K562 (cell line): ENCODE results near the gene TOPORS. TPM values are rescaled to one million over a fixed set of nuclear protein-coding genes. Genes with fewer than 3 reads are reported as not detected.
A peak's percentile ranks its signal among the peaks of the same experiment; 100 is the strongest.

Experiments used
- ATAC-seq: fragments of 200-7000 bp; cut with Tn5 transposase; 3 replicates; pipeline ENCODE4 v1.9.1; 2020; ENCODE audit warnings: moderate library complexity
- BruUV-seq: library from RNA; stranded (reverse); fragments of 400-500 nt; replicated peaks from 2 replicates; lab custom pipeline; 2021; lab: Mats Ljungman, UMichigan
- CTCF ChIA-PET: fragments of 300-600 bp; formaldehyde crosslinking; extraction: SDS; loops from one replicate; lab custom pipeline; 2021; ENCODE audit warnings: low intra/inter-chr PET ratio; lab: Yijun Ruan, JAX
- POLR2A ChIA-PET: fragments of 300-600, 350-650 bp; sonication (Branson Sonifier 250); formaldehyde crosslinking; extraction: SDS; loops from one replicate; lab custom pipeline; 2021; ENCODE audit warnings: antibody characterized with exemption, inconsistent platforms; lab: Yijun Ruan, JAX
- DNase-seq, 4 experiments: peaks; one replicate each; pipeline versions ENCODE4 v3.0.0 to v3.0.0-alpha.2; 2011 to 2018; ENCODE audit warnings: low spot score in 3 of 4, mixed read lengths in 3 of 4; ENCODE audit errors: extremely low read depth in 1 of 4
- FAIRE-seq: peaks from 2 replicates; lab custom pipeline; 2011; peaks lifted over from hg19 to GRCh38; lab: Jason Lieb, UNC
- H2AFZ ChIP-seq: 2 replicates; pipeline ENCODE4 v1.6.0; 2011; ENCODE audit warnings: low read depth, low read length, control low read depth, inconsistent platforms
- H3K27ac ChIP-seq: fragments of 200-600 bp; 3 replicates; pipeline ENCODE4 v1.8.0; 2011; ENCODE audit warnings: low read depth, mild to moderate bottlenecking, control low read depth, inconsistent platforms, low read length, moderate library complexity, mixed read lengths; ENCODE audit errors: extremely low read depth
- H3K27me3 ChIP-seq, 2 experiments: fragments of 300-600 bp in 1 of 2; 2 replicates in 1 of 2; 3 replicates in 1 of 2; pipeline versions ENCODE4 v1.6.0 to v1.8.0; 2011; ENCODE audit warnings: inconsistent platforms in 2 of 2, low read length in 2 of 2, mild to moderate bottlenecking in 1 of 2, mixed read lengths in 1 of 2, moderate library complexity in 1 of 2; ENCODE audit not compliant: control insufficient read depth in 2 of 2, insufficient read depth in 2 of 2
- H3K36me3 ChIP-seq: fragments of 300-600 bp; 3 replicates; pipeline ENCODE4 v1.8.0; 2011; ENCODE audit warnings: mild to moderate bottlenecking, low read length, inconsistent platforms; ENCODE audit not compliant: control insufficient read depth, insufficient read depth
- H3K4me1 ChIP-seq, 2 experiments: fragments of 200-600 bp in 1 of 2; replicated peaks in 1 of 2; 2 replicates in 1 of 2; 3 replicates in 1 of 2; pipeline versions ENCODE4 v1.5.1 to v1.8.0; 2011; ENCODE audit warnings: inconsistent platforms in 2 of 2, low read length in 2 of 2, mild to moderate bottlenecking in 1 of 2, mixed read lengths in 1 of 2, moderate library complexity in 1 of 2; ENCODE audit not compliant: control insufficient read depth in 2 of 2, insufficient read depth in 2 of 2
- H3K4me2 ChIP-seq: 2 replicates; pipeline ENCODE4 v1.6.1; 2011; ENCODE audit warnings: low read length, control low read depth, inconsistent platforms, mixed read lengths; ENCODE audit not compliant: insufficient read depth
- H3K4me3 ChIP-seq: fragments of 200-600 bp; sonication (generic), shearing (Covaris generic); 2 replicates; pipeline ENCODE4 v1.5.1; 2016; ENCODE audit warnings: control low read depth, inconsistent platforms
- H3K79me2 ChIP-seq: fragments of 200-600 bp; 3 replicates; pipeline ENCODE4 v1.8.0; 2011; ENCODE audit warnings: low read length, inconsistent platforms; ENCODE audit not compliant: control insufficient read depth, insufficient read depth
- H3K9ac ChIP-seq, 2 experiments: 2 replicates each; pipeline versions ENCODE4 v1.6.0 to v1.6.1; 2011; ENCODE audit warnings: low read depth in 2 of 2, low read length in 2 of 2, control low read depth in 1 of 2, inconsistent platforms in 1 of 2, mild to moderate bottlenecking in 1 of 2, mixed read lengths in 1 of 2; ENCODE audit not compliant: insufficient read depth in 1 of 2
- H3K9me1 ChIP-seq: one replicate; pipeline ENCODE4 v1.6.0; 2011; ENCODE audit warnings: inconsistent platforms, mild to moderate bottlenecking, low read length, moderate library complexity; ENCODE audit not compliant: control insufficient read depth, insufficient read depth
- H3K9me3 ChIP-seq: replicated peaks from 2 replicates; pipeline ENCODE4 v1.5.1; 2011; ENCODE audit warnings: low read depth, low read length, inconsistent platforms; ENCODE audit not compliant: control insufficient read depth, insufficient read depth
- H4K20me1 ChIP-seq: replicated peaks from 2 replicates; pipeline ENCODE4 v1.6.1; 2011; ENCODE audit warnings: low read length, inconsistent platforms, mixed read lengths; ENCODE audit not compliant: control insufficient read depth, insufficient read depth
- CREM ChIP-seq: IDR thresholded peaks from 2 replicates; pipeline ENCODE4 v1.6.1; 2014; ENCODE audit warnings: antibody characterized with exemption, low read depth
- FOXA3 ChIP-seq, 2 experiments: fragments of 450-650 bp in 1 of 2; sonication (generic) in 1 of 2; formaldehyde crosslinking; IDR thresholded peaks in 1 of 2; conservative IDR thresholded peaks in 1 of 2; 2 replicates each; pipeline versions ENCODE4 v1.4.0 to v1.8.0; 2020 to 2022; ENCODE audit warnings: mild to moderate bottlenecking in 2 of 2, missing genetic modification reagents in 1 of 2
- FOXK2 ChIP-seq, 2 experiments: fragments of 450-650 bp; IDR thresholded peaks in 1 of 2; conservative IDR thresholded peaks in 1 of 2; 2 replicates each; pipeline ENCODE4 v1.6.1; 2016; ENCODE audit warnings: low read depth in 2 of 2, mild to moderate bottlenecking in 1 of 2
- GTF2A2 ChIP-seq: IDR thresholded peaks from 2 replicates; pipeline ENCODE4 v1.6.1; 2016; ENCODE audit warnings: mild to moderate bottlenecking, missing genetic modification characterization, missing compliant biosample characterization
- MAZ ChIP-seq, 2 experiments: fragments of 450-650 bp in 1 of 2; sonication (generic) in 1 of 2; formaldehyde crosslinking; IDR thresholded peaks in 1 of 2; conservative IDR thresholded peaks in 1 of 2; 2 replicates each; pipeline versions ENCODE4 v1.4.0 to v1.5.0; 2020; ENCODE audit warnings: mild to moderate bottlenecking in 1 of 2, missing genetic modification reagents in 1 of 2
- MTA1 ChIP-seq: fragments of 450-650 bp; IDR thresholded peaks from 2 replicates; pipeline ENCODE4 v1.6.1; 2017; ENCODE audit warnings: borderline replicate concordance
- NR1H2 ChIP-seq: sonication (generic); formaldehyde crosslinking; IDR thresholded peaks from 2 replicates; pipeline ENCODE4 v1.4.0; 2020; ENCODE audit warnings: mild to moderate bottlenecking, missing genetic modification reagents
- POLR2A ChIP-seq: fragments of 450-650 bp; conservative IDR thresholded peaks from 2 replicates; pipeline ENCODE4 v1.6.1; 2016
- SUPT5H ChIP-seq: fragments of 450-650 bp; IDR thresholded peaks from 2 replicates; pipeline ENCODE4 v1.6.1; 2016
- TBP ChIP-seq: optimal IDR thresholded peaks from 2 replicates; pipeline ENCODE3; 2011; ENCODE audit warnings: low read depth, low read length, improper control_type of control experiment
- ZKSCAN8 ChIP-seq: fragments of 200-800 bp; sonication (Bioruptor generic); IDR thresholded peaks from 2 replicates; pipeline ENCODE4 v1.6.1; 2016; ENCODE audit warnings: missing genetic modification characterization, missing compliant biosample characterization
- WGBS: fragments of 100-300 bp; shearing (Covaris generic); methylation state at CpG from one replicate; pipeline ENCODE4 v1.1.6; 2016; ENCODE audit warnings: low coverage, mixed read lengths; ENCODE audit not compliant: insufficient coverage; ENCODE audit errors: missing lambda C conversion rate; 5-methylcytosine and 5-hydroxymethylcytosine counted together
- in situ Hi-C: fragments of 300-500 bp; cut with MboI; formaldehyde crosslinking; loops from 4 replicates; pipeline ENCODE4 v1.15.0; 2018; ENCODE audit warnings: inconsistent platforms, mixed read lengths
- intact Hi-C: fragments of 100-400 bp; cut with micrococcal nuclease; formaldehyde crosslinking; loops from 2 replicates; pipeline ENCODE4 v1.14.2; 2022
- polyA plus RNA-seq, 8 experiments: library from polyadenylated mRNA; depleted of rRNA in 4 of 8; stranded (reverse) in 5 of 8; unstranded in 3 of 8; fragments of >200 nt; fragmentation: Nextera tagmentation in 2 of 8; fragmentation: Illumina TruSeq in 1 of 8; extraction: Ambion mirVana in 2 of 8; extraction: Trizol in 1 of 8; gene quantifications; 2 replicates each; pipeline versions ENCODE4 v1.2.1 to v1.2.3, GENCODE V29; 2011 to 2014; ENCODE audit warnings: inconsistent platforms in 1 of 8, missing spikeins in 1 of 8
- total RNA-seq, 7 experiments: library from RNA; depleted of rRNA in 6 of 7; stranded (reverse); fragments of >200 nt in 6 of 7; fragmentation: Illumina TruSeq in 2 of 7; extraction: Trizol in 2 of 7; gene quantifications; 2 replicates each; pipeline versions ENCODE4 v1.2.1 to v1.2.3, GENCODE V29; 2011 to 2021; ENCODE audit warnings: low replicate concordance in 1 of 7
- TF ChIP-seq, protein P1 (sequence below), 2 experiments: fragments of 450-650 bp; conservative IDR thresholded peaks; 2 replicates each; pipeline ENCODE4 v1.6.1; 2017; ENCODE audit warnings: mild to moderate bottlenecking in 2 of 2, moderate library complexity in 2 of 2
- TF ChIP-seq, protein P2 (sequence below): sonication (generic); formaldehyde crosslinking; IDR thresholded peaks from 2 replicates; pipeline ENCODE4 v1.8.1; 2023; ENCODE audit warnings: mild to moderate bottlenecking, missing genetic modification reagents
- TF ChIP-seq, protein P3 (sequence below): sonication (generic); IDR thresholded peaks from 2 replicates; pipeline ENCODE4 v1.6.1; 2016

TOPORS gene
- total and polyA plus RNA-seq, 9 of the 15 experiments (the other 6 are each of a cell fraction or from before 2014, with no cell fraction given), result 4.3 to 19.6 (median 9.9) TPM

DNA sequence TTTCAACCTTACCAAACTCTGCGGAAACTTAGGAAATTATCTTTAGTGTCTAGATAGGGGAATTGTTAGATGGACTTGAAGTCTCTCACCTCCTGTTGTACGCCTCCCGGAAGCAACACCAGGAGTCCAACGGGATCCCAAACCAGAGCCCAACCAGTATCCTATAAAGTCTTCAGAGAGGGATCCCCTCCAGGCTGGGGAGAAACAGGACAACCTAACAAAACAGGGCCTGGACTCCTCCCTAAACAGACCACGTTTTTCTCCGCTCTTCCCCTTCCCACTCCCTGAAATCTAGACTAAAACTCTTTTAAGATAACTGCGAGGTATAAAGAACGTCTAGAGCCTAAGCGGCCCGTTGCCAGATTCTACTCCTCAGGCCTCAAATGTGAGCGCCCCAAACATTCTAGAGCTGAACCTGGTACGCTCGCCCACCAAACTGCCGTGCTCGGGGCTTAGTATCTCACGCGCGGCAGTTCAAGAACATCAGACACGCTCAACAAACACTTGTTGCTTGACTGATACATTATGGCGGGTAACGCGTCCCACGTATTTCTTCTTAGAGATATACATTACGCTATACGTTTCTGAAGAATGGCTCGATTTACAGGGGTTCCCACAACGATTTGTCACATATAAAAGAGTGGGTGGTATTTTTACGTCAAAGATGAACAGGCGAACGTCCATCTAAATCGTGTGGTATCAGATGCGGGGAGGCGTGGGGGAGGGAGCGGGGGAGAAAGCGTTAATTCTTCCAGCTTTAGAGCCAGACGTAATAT lies 922 bp downstream of the TOPORS start:
- in situ Hi-C loops (loop anchor here (25.0 kb wide), 1 partner anchor 686 kb away; the partner anchor contains the start of gene SPINK4), intact Hi-C loops (loop anchor here (2.0 kb wide), 1 partner anchor 21 kb away; the partner anchor contains the start of gene NDUFB6)
- peak; percentile 78 for FAIRE-seq
- H3K9ac ChIP-seq, result peak overlapping the region; percentile 86 to 95
- peaks cover 14 to 15% of the 10 kb centered on the region in 2 experiments; a peak in 4 of 5 replicates for H3K4me1 ChIP-seq
- peak overlapping the region; percentile 73 for H3K4me3 ChIP-seq
- H4K20me1 ChIP-seq, result peaks cover 8% of the 10 kb centered on the region; the same call in 1 of the 2 replicates
- peak; percentile 16 for ATAC-seq
- peak overlapping the region; percentile 84 for H2AFZ ChIP-seq
- H3K4me2 ChIP-seq, result peak overlapping the region; percentile 96
- peak overlapping the region; percentile 97 for H3K27ac ChIP-seq
- peaks cover 78% of the 10 kb centered on the region for H3K79me2 ChIP-seq
- POLR2A ChIA-PET, result interaction anchor here (0.8 to 1.9 kb wide), 4 partner anchors 7 to 473 kb away, joined by 3 to 5 read pairs (median 4); partner anchors contain the start of gene DNAJA1
- DNase-seq, result peak; percentile 15 to 54 (median 21)
- H3K27me3 ChIP-seq, result no peaks in the 10 kb centered on the region
- BruUV-seq, result no TSS peak
- peaks cover 16% of the 10 kb centered on the region; the same call in 2 of the 3 replicates for H3K36me3 ChIP-seq
- under 1% methylated on average over 33 of the region's 36 CpGs for WGBS
- CTCF ChIA-PET, result no interaction called here
- no peaks in the 10 kb centered on the region for H3K9me1 ChIP-seq
- H3K9me3 ChIP-seq, result no peaks in the 10 kb centered on the region
- TF ChIP-seq MAZ (CRISPR knock-in tag; conservative IDR thresholded peaks at IDR 0.05 in 1 of 2, IDR thresholded peaks at IDR 0.05 in 1 of 2) (0 out of 4 replicates have a peak, but pooled peaks of 1 of the 2 experiments have one; percentile 6), CREM (0 out of 2 replicates have a peak, but pooled peaks have one; percentile 18), FOXA3 (CRISPR knock-in tag; conservative IDR thresholded peaks at IDR 0.05 in 1 of 2, IDR thresholded peaks at IDR 0.05 in 1 of 2) (no peak), TBP (peak; percentile 20), NR1H2 (no peak), POLR2A (0 out of 2 replicates have a peak, but pooled peaks have one; percentile 52), FOXK2 (conservative IDR thresholded peaks at IDR 0.05 in 1 of 2, IDR thresholded peaks at IDR 0.05 in 1 of 2; ENCODE audit: low read depth in 2 of 2) (0 out of 4 replicates have a peak, but pooled peaks of 1 of the 2 experiments have one; percentile 4), MTA1 (no peak), GTF2A2 (tag) (peak; percentile 17; the same call in 1 of the 2 replicates), ZKSCAN8 (CRISPR knock-in tag) (no peak), SUPT5H (no peak)
- TF ChIP-seq, protein P1, sequence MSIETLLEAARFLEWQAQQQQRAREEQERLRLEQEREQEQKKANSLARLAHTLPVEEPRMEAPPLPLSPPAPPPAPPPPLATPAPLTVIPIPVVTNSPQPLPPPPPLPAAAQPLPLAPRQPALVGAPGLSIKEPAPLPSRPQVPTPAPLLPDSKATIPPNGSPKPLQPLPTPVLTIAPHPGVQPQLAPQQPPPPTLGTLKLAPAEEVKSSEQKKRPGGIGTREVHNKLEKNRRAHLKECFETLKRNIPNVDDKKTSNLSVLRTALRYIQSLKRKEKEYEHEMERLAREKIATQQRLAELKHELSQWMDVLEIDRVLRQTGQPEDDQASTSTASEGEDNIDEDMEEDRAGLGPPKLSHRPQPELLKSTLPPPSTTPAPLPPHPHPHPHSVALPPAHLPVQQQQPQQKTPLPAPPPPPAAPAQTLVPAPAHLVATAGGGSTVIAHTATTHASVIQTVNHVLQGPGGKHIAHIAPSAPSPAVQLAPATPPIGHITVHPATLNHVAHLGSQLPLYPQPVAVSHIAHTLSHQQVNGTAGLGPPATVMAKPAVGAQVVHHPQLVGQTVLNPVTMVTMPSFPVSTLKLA (conservative IDR thresholded peaks at IDR 0.05), result 0 out of 4 replicates have a peak, but pooled peaks of 1 of the 2 experiments have one; percentile 14
- TF ChIP-seq, protein P2, sequence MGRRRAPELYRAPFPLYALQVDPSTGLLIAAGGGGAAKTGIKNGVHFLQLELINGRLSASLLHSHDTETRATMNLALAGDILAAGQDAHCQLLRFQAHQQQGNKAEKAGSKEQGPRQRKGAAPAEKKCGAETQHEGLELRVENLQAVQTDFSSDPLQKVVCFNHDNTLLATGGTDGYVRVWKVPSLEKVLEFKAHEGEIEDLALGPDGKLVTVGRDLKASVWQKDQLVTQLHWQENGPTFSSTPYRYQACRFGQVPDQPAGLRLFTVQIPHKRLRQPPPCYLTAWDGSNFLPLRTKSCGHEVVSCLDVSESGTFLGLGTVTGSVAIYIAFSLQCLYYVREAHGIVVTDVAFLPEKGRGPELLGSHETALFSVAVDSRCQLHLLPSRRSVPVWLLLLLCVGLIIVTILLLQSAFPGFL (CRISPR knock-in tag), result no peak
- TF ChIP-seq, protein P3, sequence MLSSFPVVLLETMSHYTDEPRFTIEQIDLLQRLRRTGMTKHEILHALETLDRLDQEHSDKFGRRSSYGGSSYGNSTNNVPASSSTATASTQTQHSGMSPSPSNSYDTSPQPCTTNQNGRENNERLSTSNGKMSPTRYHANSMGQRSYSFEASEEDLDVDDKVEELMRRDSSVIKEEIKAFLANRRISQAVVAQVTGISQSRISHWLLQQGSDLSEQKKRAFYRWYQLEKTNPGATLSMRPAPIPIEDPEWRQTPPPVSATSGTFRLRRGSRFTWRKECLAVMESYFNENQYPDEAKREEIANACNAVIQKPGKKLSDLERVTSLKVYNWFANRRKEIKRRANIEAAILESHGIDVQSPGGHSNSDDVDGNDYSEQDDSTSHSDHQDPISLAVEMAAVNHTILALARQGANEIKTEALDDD, result peak; percentile 30; the same call in 1 of the 2 replicates
